ENCODE data around the gene SMG6. TPM values are rescaled to one million over a fixed set of nuclear protein-coding genes. Genes with fewer than 3 reads are reported as not detected.

Gene SMG6
- total and polyA plus RNA-seq, 2 experiments from 2014 or later: 11.9 to 19.9 TPM

DNA sequence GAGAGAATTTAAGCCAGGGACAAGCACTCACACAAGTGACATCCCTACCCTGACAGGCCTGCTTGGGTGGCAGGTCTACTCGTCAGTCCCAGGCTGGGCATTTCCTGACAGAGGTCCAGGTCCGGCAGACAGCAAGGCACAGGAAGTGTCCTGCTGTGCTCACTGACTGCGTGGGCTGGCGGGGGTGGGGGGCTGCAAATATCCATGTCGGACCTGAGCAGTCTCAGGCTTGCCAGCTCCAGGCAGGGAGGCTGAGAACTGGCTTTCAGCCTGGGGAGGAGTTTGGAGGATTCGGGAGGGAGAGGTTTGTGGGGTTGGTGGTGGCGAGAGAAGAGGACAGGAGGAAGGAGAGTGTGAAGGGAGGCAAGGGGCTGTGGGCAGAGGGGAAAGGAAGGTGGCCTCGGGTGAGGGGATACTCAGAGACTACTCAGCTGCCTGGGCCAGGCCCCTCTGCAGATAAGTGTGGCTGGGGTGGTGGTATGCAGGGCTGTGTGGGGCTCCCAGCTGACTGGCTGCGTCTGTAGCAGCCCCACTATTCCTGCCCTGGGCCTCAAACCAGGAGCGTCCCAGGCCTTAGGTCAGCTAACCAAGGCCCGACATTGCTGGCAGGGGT, 240.9 kb downstream of the SMG6 start:
- no peak overlapping the region for H3K4me2 ChIP-seq
- H3K79me2 ChIP-seq: no peaks in the 10 kb centered on the region
- H2AFZ ChIP-seq: no peak overlapping the region
- peaks cover 40% of the 10 kb centered on the region for H3K4me1 ChIP-seq (ENCODE audit: insufficient read depth)
- H4K20me1 ChIP-seq (ENCODE audit: insufficient read depth, poor library complexity, severe bottlenecking): no peaks in the 10 kb centered on the region
- H3K27ac ChIP-seq: peak overlapping the region; percentile 87
- 53% methylated on average over 11 of the region's 11 CpGs for WGBS (ENCODE audit: low lambda C conversion rate, missing lambda C conversion rate)
- DNase-seq (ENCODE audit: low spot score): no peak
- peaks cover 32% of the 10 kb centered on the region for H3K27me3 ChIP-seq
- no peaks in the 10 kb centered on the region for H3K9me3 ChIP-seq (ENCODE audit: low read depth)
- H3K36me3 ChIP-seq (replicated peaks; ENCODE audit: insufficient read depth, low read depth): no peaks in the 10 kb centered on the region
- TF ChIP-seq EZH2 (IDR thresholded peaks at IDR 0.05; ENCODE audit: borderline replicate concordance): no peak
- TF ChIP-seq EZH2phosphoT487 (IDR thresholded peaks at IDR 0.05; ENCODE audit: low read depth, severe bottlenecking, unreplicated experiment): no peak
- TF ChIP-seq, protein P1, sequence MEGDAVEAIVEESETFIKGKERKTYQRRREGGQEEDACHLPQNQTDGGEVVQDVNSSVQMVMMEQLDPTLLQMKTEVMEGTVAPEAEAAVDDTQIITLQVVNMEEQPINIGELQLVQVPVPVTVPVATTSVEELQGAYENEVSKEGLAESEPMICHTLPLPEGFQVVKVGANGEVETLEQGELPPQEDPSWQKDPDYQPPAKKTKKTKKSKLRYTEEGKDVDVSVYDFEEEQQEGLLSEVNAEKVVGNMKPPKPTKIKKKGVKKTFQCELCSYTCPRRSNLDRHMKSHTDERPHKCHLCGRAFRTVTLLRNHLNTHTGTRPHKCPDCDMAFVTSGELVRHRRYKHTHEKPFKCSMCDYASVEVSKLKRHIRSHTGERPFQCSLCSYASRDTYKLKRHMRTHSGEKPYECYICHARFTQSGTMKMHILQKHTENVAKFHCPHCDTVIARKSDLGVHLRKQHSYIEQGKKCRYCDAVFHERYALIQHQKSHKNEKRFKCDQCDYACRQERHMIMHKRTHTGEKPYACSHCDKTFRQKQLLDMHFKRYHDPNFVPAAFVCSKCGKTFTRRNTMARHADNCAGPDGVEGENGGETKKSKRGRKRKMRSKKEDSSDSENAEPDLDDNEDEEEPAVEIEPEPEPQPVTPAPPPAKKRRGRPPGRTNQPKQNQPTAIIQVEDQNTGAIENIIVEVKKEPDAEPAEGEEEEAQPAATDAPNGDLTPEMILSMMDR (IDR thresholded peaks at IDR 0.05; ENCODE audit: poor library complexity): no peak
- no peaks in the 10 kb centered on the region for H3K9me2 ChIP-seq (replicated peaks; ENCODE audit: insufficient read depth)
- H3K4me3 ChIP-seq: no peak overlapping the region

DNA sequence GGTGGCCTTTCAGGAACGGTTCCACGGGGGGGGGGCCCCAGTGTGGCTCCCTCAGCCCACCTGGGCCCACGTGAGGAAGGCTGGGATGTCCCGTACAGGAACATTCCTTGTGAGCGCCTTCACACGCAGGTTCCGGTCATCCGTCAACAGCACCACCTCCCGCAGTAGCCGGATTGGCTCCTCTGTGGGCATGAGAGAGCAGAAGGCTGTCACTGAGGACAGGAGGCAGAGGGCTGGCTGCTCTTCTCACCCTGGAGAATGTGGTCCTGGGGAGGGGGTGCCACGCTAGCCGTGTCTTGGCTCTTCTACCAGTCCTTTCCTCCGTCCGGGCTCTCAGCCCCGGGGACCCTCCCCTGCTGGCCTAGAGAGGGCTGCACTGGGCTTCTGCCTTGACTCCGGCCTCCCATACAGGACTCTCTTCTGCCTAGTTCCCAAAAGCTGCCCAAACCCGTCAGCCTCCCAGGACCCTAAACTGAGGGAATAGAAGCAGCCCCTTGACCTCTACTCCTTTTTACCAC, 242.1 kb downstream of the SMG6 start:
- Histone ChIP-seq H3K9me3 (ENCODE audit: low read depth) (no peaks in the 10 kb centered on the region), H3K36me3 (replicated peaks; ENCODE audit: insufficient read depth, low read depth) (no peaks in the 10 kb centered on the region), H4K20me1 (ENCODE audit: insufficient read depth, poor library complexity, severe bottlenecking) (peaks cover under 1% of the 10 kb centered on the region), H3K4me3 (no peak overlapping the region), H3K79me2 (peaks cover 1% of the 10 kb centered on the region), H3K4me2 (no peak overlapping the region), H3K27me3 (peaks cover 34% of the 10 kb centered on the region), H3K9me2 (replicated peaks; ENCODE audit: insufficient read depth) (no peaks in the 10 kb centered on the region), H3K27ac (peak overlapping the region; percentile 87), H3K4me1 (ENCODE audit: insufficient read depth) (peaks cover 31% of the 10 kb centered on the region), H2AFZ (no peak overlapping the region)
- TF ChIP-seq EZH2phosphoT487 (IDR thresholded peaks at IDR 0.05; ENCODE audit: low read depth, severe bottlenecking, unreplicated experiment): no peak
- TF ChIP-seq EZH2 (IDR thresholded peaks at IDR 0.05; ENCODE audit: borderline replicate concordance): no peak
- DNase-seq (ENCODE audit: low spot score): no peak
- WGBS (ENCODE audit: low lambda C conversion rate, missing lambda C conversion rate): 92% methylated on average over 17 of the region's 17 CpGs

DNA sequence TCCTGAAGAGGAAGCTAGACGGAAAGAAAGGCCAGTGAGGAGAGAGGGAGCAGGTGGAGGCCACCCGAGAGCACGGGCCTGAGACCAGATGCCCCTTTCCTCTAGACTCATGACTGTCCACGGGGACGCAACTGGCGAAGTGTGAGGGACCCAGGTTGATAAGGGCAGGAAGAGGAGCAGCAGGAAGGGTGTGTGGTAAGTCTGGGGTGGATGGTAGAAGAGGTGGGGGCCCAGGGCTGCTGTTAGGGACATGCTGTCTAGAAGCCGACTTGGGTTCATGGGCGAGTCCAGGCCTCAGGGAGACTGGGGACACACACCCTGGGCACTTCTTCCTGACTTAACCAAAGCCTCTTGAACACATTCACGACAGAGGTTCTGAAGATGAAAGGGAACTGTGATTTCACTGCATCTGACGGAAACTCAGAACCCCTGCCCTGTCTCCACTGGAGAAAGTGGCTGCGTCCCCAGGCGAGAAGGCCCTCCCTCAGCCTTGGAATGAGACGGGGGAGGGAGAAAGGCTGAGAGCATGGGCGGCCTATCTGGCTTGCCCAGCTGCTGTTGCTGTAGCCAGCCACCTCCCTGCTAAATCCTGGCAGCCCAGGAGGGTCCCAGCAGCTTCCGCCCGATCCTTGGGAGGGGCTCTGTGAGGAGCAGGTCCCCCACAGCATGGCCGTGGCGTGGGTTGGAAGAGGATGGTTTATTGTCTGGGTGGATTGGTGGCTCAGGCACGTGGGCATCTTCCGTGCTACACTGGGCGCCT, 242.7 kb downstream of the SMG6 start:
- no peak overlapping the region for H2AFZ ChIP-seq
- no peak for DNase-seq (ENCODE audit: low spot score)
- no peak overlapping the region for H3K27ac ChIP-seq
- TF ChIP-seq EZH2 (IDR thresholded peaks at IDR 0.05; ENCODE audit: borderline replicate concordance) (no peak), EZH2phosphoT487 (IDR thresholded peaks at IDR 0.05; ENCODE audit: low read depth, severe bottlenecking, unreplicated experiment) (no peak)
- TF ChIP-seq, protein P1 (IDR thresholded peaks at IDR 0.05; ENCODE audit: poor library complexity): no peak
- 91% methylated on average over 19 of the region's 21 CpGs for WGBS (ENCODE audit: low lambda C conversion rate, missing lambda C conversion rate)
- peaks cover 4% of the 10 kb centered on the region for H4K20me1 ChIP-seq (ENCODE audit: insufficient read depth, poor library complexity, severe bottlenecking)
- H3K79me2 ChIP-seq: peaks cover 4% of the 10 kb centered on the region
- H3K4me3 ChIP-seq: no peak overlapping the region
- no peaks in the 10 kb centered on the region for H3K36me3 ChIP-seq (replicated peaks; ENCODE audit: insufficient read depth, low read depth)
- peaks cover 30% of the 10 kb centered on the region for H3K4me1 ChIP-seq (ENCODE audit: insufficient read depth)
- H3K27me3 ChIP-seq: peaks cover 39% of the 10 kb centered on the region
- H3K4me2 ChIP-seq: no peak overlapping the region
- no peaks in the 10 kb centered on the region for H3K9me3 ChIP-seq (ENCODE audit: low read depth)
- H3K9me2 ChIP-seq (replicated peaks; ENCODE audit: insufficient read depth): no peaks in the 10 kb centered on the region

DNA sequence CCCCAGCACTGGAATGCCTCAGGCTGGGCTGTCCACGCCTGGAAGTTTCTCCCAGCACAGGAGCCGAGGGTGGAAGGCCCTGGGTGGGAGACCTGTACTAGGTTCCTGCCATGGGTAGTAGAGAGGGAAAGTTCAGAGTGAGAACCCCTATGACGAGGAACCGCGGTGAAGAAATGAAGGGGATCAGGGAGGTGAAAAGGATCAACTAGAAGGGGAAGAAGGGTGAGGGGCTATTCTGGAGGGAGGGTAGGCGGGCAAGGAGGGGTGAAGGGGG, 243.3 kb downstream of the SMG6 start:
- H3K4me3 ChIP-seq: no peak overlapping the region
- H3K4me1 ChIP-seq (ENCODE audit: insufficient read depth): peaks cover 26% of the 10 kb centered on the region
- 87% methylated on average over 6 of the region's 6 CpGs for WGBS (ENCODE audit: low lambda C conversion rate, missing lambda C conversion rate)

More for the DNA sequence above, 243.3 kb downstream of the SMG6 start:
- TF ChIP-seq EZH2phosphoT487 (IDR thresholded peaks at IDR 0.05; ENCODE audit: low read depth, severe bottlenecking, unreplicated experiment) (no peak), EZH2 (IDR thresholded peaks at IDR 0.05; ENCODE audit: borderline replicate concordance) (no peak)
- TF ChIP-seq, protein P1 (IDR thresholded peaks at IDR 0.05; ENCODE audit: poor library complexity): no peak
- DNase-seq (ENCODE audit: low spot score): no peak
- Histone ChIP-seq H3K9me3 (ENCODE audit: low read depth) (no peaks in the 10 kb centered on the region), H2AFZ (no peak overlapping the region), H3K79me2 (peaks cover 4% of the 10 kb centered on the region), H3K9me2 (replicated peaks; ENCODE audit: insufficient read depth) (no peaks in the 10 kb centered on the region), H3K4me2 (no peak overlapping the region), H4K20me1 (ENCODE audit: insufficient read depth, poor library complexity, severe bottlenecking) (peaks cover 4% of the 10 kb centered on the region), H3K27me3 (peaks cover 39% of the 10 kb centered on the region), H3K36me3 (replicated peaks; ENCODE audit: insufficient read depth, low read depth) (no peaks in the 10 kb centered on the region), H3K27ac (no peak overlapping the region)

All from hepatocyte (in vitro differentiated cells).